Fibroblast of mammary gland (primary cell): Measurements from ENCODE around the gene ACAP1.

Source experiments
- DNase-seq: peaks from one replicate; pipeline ENCODE4 v3.0.0-alpha.2; 2010; ENCODE audit warnings: low read depth
- H3K4me3 ChIP-seq: 2 replicates; pipeline ENCODE4 v1.5.1; 2011; ENCODE audit warnings: low read depth, mild to moderate bottlenecking, low read length, moderate library complexity; ENCODE audit not compliant: control insufficient read depth
- CTCF ChIP-seq: conservative IDR thresholded peaks from 2 replicates; pipeline ENCODE4 v1.5.1; 2011; ENCODE audit warnings: low read depth, low read length, inconsistent platforms; ENCODE audit not compliant: control insufficient read depth, insufficient read depth

The ACAP1 gene

GRCh38 chr17:7352503-7352889 is 16.2 kb downstream of the ACAP1 start:
- H3K4me3 ChIP-seq: peak overlapping the region; percentile 71
- peak; percentile 43 for TF ChIP-seq CTCF
- no peak for DNase-seq

GRCh38 chr17:7352910-7353635 is 16.7 kb downstream of the ACAP1 start:
- H3K4me3 ChIP-seq: peak overlapping the region; percentile 71
- no peak for TF ChIP-seq CTCF
- DNase-seq: no peak

- peak; percentile 66 for DNase-seq
Measured at GRCh38 chr17:7354262-7354843, 18.0 kb downstream of the ACAP1 start.

GRCh38 chr17:7355053-7355452 is 18.7 kb downstream of the ACAP1 start, which contains the start of gene TMEM95:
Gene TMEM95 (plus strand): TSS chr17:7355156. CDS start chr17:7355205, 49 bp downstream.
- no peak for DNase-seq
- no peak within 1 kb of the TSS for H3K4me3 ChIP-seq

More at GRCh38 chr17:7354262-7354843, 18.0 kb downstream of the ACAP1 start:
- no peak overlapping the region for H3K4me3 ChIP-seq
- TF ChIP-seq CTCF: no peak

GRCh38 chr17:7355573-7355972 is 19.2 kb downstream of the ACAP1 start:
- no peak overlapping the region for H3K4me3 ChIP-seq

More at GRCh38 chr17:7355053-7355452, 18.7 kb downstream of the ACAP1 start, which contains the start of gene TMEM95:
- no peak for TF ChIP-seq CTCF

GRCh38 chr17:7356072-7356549 is 19.8 kb downstream of the ACAP1 start:
- TF ChIP-seq CTCF: peak; percentile 80

More at GRCh38 chr17:7355573-7355972, 19.2 kb downstream of the ACAP1 start:
- TF ChIP-seq CTCF: no peak
- DNase-seq: no peak

More at GRCh38 chr17:7356072-7356549, 19.8 kb downstream of the ACAP1 start:
- H3K4me3 ChIP-seq: no peak overlapping the region
- peak; percentile 66 for DNase-seq
